ENCODE results near the gene TUSC2.

DNA sequence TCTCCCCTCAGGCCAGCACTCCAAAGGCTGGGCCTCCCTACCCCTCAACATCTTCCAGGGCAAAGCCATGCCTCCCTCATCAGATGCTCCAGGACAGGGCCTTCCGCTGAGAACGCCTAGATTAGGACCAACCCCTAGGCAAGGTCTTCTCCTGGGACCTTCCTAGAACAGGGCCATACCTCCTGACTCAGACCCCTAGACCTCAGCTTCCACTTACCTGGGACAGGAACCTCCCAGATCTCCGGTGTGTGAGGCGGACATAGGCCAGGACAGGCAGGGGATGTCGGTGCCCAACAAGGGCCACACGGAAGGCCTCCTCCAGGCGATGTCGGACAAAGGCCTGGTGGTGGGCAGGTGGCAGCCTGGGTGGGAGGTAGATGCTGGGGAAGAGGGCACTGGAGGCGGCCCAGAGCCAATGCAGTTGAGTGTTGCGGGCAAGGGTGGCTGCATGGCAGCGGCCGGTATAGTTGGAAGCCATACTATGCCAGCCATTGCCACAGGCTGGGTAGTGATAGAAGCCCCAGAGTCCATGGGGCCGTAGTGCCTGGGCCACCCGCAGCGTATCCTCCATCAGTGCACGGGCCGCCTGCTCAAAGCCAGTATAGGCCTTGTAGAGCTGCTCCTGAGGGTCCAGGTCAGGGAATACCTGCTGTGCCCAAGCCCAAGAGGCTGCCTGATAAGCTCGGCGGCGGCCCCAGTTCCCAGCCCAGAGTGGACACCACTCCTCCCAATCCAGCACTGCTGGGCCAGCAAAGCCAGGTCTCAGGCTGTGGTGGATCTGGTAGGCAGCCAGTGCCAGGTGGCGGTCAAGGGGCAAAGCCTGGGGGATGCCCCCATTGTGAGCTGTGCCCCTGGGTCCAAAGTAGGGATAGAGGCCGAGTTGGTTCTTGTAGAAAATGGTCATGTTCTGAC is 33.3 kb downstream of the TUSC2 start:
- TF ChIP-seq, protein P1, sequence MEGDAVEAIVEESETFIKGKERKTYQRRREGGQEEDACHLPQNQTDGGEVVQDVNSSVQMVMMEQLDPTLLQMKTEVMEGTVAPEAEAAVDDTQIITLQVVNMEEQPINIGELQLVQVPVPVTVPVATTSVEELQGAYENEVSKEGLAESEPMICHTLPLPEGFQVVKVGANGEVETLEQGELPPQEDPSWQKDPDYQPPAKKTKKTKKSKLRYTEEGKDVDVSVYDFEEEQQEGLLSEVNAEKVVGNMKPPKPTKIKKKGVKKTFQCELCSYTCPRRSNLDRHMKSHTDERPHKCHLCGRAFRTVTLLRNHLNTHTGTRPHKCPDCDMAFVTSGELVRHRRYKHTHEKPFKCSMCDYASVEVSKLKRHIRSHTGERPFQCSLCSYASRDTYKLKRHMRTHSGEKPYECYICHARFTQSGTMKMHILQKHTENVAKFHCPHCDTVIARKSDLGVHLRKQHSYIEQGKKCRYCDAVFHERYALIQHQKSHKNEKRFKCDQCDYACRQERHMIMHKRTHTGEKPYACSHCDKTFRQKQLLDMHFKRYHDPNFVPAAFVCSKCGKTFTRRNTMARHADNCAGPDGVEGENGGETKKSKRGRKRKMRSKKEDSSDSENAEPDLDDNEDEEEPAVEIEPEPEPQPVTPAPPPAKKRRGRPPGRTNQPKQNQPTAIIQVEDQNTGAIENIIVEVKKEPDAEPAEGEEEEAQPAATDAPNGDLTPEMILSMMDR (IDR thresholded peaks at IDR 0.05) = no peak
- TF ChIP-seq POLR2AphosphoS5 (IDR thresholded peaks at IDR 0.05; ENCODE audit: insufficient read depth in 1 of 2, low read depth in 1 of 2) = no peak
- no peak for TF ChIP-seq POLR2A (IDR thresholded peaks at IDR 0.05)
